ENCODE data around the gene ITGA7. TPM values are rescaled to one million over a fixed set of nuclear protein-coding genes. Genes with fewer than 3 reads are reported as not detected.

The ITGA7 gene
- polyA plus RNA-seq, 1 of the 3 experiments (the other 2 are of a cell fraction), result 19.7 TPM

DNA sequence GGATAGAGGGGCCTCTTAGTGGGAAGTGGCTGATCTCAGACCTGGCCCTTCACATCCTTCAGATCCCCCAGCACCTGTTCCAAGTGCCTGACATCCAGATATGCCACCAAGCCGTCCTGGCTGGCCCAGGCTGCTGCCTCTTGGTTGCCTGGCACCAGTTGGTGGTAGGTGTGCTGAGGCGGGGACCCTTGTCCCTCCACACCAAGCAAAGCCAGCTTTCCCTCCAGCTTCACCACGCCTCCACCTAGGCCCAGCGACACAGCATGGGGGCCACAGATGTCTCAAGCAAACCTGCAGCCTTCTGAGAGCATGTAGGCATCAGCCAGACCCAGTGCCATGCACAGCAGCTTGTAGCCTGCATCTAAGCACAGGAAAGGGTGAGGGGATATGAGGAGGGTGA is 24.6 kb upstream of the ITGA7 start:
- Histone ChIP-seq H3K9me2 (no peaks in the 10 kb centered on the region), H4K20me1 (ENCODE audit: insufficient read depth) (peaks cover 9% of the 10 kb centered on the region), H3K27ac (ENCODE audit: low read depth in 2 of 2, low read length in 1 of 2) (no peak overlapping the region), H3K9ac (no peak overlapping the region), H3K9me3 (no peaks in the 10 kb centered on the region), H3K79me2 (ENCODE audit: insufficient read depth) (peaks cover 27% of the 10 kb centered on the region), H3K4me2 (no peak overlapping the region), H3F3A (replicated peaks; ENCODE audit: insufficient read depth) (peaks cover 17% of the 10 kb centered on the region), H3K4me3 (ENCODE audit: low read depth in 2 of 2, low read length in 1 of 2) (no peak overlapping the region), H3K27me3 (ENCODE audit: insufficient read depth) (no peaks in the 10 kb centered on the region), H3K36me3 (replicated peaks in 1 of 2; ENCODE audit: control insufficient read depth in 1 of 2, insufficient read depth in 2 of 2, low read length in 1 of 2) (peaks cover 0 to under 1% of the 10 kb centered on the region in 2 experiments), H2AFZ (ENCODE audit: low read depth) (no peak overlapping the region), H3K4me1 (ENCODE audit: control insufficient read depth in 1 of 2, insufficient read depth in 2 of 2, low read depth in 1 of 2, low read length in 1 of 2) (peaks cover 0 to 22% of the 10 kb centered on the region in 2 experiments; a peak in 1 of 4 replicates)
- 100% methylated on average over 3 of the region's 4 CpGs for WGBS (ENCODE audit: low lambda C conversion rate)
- ChIA-PET POLR2A (interaction anchor here (0.5 kb wide), 1 partner anchor 66 kb away, joined by 3 read pairs; no protein-coding TSS in a partner anchor), CTCF (interaction anchor here (1.6 to 1.8 kb wide), 2 partner anchors 64 to 208 kb away, joined by 4 to 5 read pairs; no protein-coding TSS in a partner anchor)
- DNase-seq, result no peak
- TF ChIP-seq, protein P1, sequence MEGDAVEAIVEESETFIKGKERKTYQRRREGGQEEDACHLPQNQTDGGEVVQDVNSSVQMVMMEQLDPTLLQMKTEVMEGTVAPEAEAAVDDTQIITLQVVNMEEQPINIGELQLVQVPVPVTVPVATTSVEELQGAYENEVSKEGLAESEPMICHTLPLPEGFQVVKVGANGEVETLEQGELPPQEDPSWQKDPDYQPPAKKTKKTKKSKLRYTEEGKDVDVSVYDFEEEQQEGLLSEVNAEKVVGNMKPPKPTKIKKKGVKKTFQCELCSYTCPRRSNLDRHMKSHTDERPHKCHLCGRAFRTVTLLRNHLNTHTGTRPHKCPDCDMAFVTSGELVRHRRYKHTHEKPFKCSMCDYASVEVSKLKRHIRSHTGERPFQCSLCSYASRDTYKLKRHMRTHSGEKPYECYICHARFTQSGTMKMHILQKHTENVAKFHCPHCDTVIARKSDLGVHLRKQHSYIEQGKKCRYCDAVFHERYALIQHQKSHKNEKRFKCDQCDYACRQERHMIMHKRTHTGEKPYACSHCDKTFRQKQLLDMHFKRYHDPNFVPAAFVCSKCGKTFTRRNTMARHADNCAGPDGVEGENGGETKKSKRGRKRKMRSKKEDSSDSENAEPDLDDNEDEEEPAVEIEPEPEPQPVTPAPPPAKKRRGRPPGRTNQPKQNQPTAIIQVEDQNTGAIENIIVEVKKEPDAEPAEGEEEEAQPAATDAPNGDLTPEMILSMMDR (IDR thresholded peaks at IDR 0.05), result no peak
- TF ChIP-seq, protein P2, sequence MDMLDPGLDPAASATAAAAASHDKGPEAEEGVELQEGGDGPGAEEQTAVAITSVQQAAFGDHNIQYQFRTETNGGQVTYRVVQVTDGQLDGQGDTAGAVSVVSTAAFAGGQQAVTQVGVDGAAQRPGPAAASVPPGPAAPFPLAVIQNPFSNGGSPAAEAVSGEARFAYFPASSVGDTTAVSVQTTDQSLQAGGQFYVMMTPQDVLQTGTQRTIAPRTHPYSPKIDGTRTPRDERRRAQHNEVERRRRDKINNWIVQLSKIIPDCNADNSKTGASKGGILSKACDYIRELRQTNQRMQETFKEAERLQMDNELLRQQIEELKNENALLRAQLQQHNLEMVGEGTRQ (IDR thresholded peaks at IDR 0.05; ENCODE audit: borderline replicate concordance, low read depth, low read length), result no peak
- TF ChIP-seq, protein P3, sequence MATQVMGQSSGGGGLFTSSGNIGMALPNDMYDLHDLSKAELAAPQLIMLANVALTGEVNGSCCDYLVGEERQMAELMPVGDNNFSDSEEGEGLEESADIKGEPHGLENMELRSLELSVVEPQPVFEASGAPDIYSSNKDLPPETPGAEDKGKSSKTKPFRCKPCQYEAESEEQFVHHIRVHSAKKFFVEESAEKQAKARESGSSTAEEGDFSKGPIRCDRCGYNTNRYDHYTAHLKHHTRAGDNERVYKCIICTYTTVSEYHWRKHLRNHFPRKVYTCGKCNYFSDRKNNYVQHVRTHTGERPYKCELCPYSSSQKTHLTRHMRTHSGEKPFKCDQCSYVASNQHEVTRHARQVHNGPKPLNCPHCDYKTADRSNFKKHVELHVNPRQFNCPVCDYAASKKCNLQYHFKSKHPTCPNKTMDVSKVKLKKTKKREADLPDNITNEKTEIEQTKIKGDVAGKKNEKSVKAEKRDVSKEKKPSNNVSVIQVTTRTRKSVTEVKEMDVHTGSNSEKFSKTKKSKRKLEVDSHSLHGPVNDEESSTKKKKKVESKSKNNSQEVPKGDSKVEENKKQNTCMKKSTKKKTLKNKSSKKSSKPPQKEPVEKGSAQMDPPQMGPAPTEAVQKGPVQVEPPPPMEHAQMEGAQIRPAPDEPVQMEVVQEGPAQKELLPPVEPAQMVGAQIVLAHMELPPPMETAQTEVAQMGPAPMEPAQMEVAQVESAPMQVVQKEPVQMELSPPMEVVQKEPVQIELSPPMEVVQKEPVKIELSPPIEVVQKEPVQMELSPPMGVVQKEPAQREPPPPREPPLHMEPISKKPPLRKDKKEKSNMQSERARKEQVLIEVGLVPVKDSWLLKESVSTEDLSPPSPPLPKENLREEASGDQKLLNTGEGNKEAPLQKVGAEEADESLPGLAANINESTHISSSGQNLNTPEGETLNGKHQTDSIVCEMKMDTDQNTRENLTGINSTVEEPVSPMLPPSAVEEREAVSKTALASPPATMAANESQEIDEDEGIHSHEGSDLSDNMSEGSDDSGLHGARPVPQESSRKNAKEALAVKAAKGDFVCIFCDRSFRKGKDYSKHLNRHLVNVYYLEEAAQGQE (IDR thresholded peaks at IDR 0.05; ENCODE audit: low read depth, low read length), result no peak
- TF ChIP-seq NRF1 (IDR thresholded peaks at IDR 0.05; ENCODE audit: low read depth, low read length) (no peak), RFX5 (IDR thresholded peaks at IDR 0.05; ENCODE audit: low read length) (no peak), GABPA (IDR thresholded peaks at IDR 0.05; ENCODE audit: low read depth) (no peak), FOXM1 (IDR thresholded peaks at IDR 0.05; ENCODE audit: low read depth) (no peak), SIN3A (IDR thresholded peaks at IDR 0.05; ENCODE audit: borderline replicate concordance, low read depth, low read length) (no peak), CHD2 (IDR thresholded peaks at IDR 0.05; ENCODE audit: low read length, partially characterized antibody) (no peak), TAF1 (IDR thresholded peaks at IDR 0.05; ENCODE audit: borderline replicate concordance, low read depth, low read length) (no peak)
- TF ChIP-seq, protein P4, sequence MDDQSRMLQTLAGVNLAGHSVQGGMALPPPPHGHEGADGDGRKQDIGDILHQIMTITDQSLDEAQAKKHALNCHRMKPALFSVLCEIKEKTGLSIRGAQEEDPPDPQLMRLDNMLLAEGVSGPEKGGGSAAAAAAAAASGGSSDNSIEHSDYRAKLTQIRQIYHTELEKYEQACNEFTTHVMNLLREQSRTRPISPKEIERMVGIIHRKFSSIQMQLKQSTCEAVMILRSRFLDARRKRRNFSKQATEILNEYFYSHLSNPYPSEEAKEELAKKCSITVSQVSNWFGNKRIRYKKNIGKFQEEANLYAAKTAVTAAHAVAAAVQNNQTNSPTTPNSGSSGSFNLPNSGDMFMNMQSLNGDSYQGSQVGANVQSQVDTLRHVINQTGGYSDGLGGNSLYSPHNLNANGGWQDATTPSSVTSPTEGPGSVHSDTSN (IDR thresholded peaks at IDR 0.05), result no peak

All from SK-N-SH (cell line).